Epithelial cell of proximal tubule (primary cell): Measurements from ENCODE around the gene AKIRIN1. TPM values are rescaled to one million over a fixed set of nuclear protein-coding genes. Genes with fewer than 3 reads are reported as not detected.

Experiments
- DNase-seq: peaks from one replicate; pipeline ENCODE4 v3.0.0-alpha.2; 2011; ENCODE audit warnings: low read depth
- H3K4me3 ChIP-seq: 2 replicates; pipeline ENCODE4 v1.5.1; 2011; ENCODE audit warnings: low read depth, mild to moderate bottlenecking, low read length
- total RNA-seq: library from RNA; depleted of rRNA; stranded (reverse); fragments of >200 nt; gene quantifications from 2 replicates; pipeline ENCODE4 v1.2.3, GENCODE V29; 2015
- TF ChIP-seq, protein P1 (sequence below): conservative IDR thresholded peaks from 2 replicates; pipeline ENCODE4 v1.5.1; 2012; ENCODE audit warnings: low read depth, mild to moderate bottlenecking, low read length

The AKIRIN1 gene
- total RNA-seq, 1 donor from 2014 or later: 33.4 TPM

DNA sequence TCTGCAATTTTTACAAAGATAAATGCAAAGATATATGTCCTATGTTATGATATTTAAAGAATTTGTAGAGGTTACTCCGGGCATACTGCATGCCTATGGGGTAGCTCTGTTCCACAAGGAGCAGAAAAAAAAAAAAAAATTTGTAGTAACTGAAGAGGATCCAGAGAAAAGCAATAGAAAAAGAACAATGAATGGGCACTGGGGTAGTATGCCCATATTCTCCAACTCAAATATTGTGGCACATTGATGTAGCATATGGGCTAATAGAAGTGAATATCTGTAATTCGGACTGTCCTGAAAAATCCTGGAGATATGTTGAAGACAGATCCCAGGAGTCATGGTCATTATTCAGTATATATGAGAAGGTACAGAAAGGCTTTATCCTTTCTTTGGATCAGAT is 1.1 kb upstream of the AKIRIN1 start:
- H3K4me3 ChIP-seq: no peak overlapping the region
- TF ChIP-seq, protein P1, sequence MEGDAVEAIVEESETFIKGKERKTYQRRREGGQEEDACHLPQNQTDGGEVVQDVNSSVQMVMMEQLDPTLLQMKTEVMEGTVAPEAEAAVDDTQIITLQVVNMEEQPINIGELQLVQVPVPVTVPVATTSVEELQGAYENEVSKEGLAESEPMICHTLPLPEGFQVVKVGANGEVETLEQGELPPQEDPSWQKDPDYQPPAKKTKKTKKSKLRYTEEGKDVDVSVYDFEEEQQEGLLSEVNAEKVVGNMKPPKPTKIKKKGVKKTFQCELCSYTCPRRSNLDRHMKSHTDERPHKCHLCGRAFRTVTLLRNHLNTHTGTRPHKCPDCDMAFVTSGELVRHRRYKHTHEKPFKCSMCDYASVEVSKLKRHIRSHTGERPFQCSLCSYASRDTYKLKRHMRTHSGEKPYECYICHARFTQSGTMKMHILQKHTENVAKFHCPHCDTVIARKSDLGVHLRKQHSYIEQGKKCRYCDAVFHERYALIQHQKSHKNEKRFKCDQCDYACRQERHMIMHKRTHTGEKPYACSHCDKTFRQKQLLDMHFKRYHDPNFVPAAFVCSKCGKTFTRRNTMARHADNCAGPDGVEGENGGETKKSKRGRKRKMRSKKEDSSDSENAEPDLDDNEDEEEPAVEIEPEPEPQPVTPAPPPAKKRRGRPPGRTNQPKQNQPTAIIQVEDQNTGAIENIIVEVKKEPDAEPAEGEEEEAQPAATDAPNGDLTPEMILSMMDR: no peak
- no peak for DNase-seq

DNA sequence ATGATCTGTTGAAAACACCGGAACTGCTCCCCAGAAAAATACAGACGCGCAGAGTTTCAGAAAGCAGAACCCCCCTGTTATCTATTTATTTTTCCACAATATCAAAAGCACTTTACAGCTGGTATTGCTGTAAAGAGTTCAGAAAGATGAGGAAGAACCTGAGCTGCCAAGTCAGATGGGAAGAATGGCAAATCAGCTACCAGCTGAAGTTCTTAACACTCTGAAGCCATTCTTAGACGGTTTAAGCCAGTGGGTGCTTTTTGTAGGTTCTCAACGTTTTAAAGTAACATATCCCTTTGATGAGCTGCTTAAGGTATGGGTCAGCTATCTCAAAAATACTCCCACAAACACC is 714 bp upstream of the AKIRIN1 start:
- DNase-seq: no peak
- TF ChIP-seq, protein P1: no peak
- H3K4me3 ChIP-seq: peak overlapping the region; percentile 98

DNA sequence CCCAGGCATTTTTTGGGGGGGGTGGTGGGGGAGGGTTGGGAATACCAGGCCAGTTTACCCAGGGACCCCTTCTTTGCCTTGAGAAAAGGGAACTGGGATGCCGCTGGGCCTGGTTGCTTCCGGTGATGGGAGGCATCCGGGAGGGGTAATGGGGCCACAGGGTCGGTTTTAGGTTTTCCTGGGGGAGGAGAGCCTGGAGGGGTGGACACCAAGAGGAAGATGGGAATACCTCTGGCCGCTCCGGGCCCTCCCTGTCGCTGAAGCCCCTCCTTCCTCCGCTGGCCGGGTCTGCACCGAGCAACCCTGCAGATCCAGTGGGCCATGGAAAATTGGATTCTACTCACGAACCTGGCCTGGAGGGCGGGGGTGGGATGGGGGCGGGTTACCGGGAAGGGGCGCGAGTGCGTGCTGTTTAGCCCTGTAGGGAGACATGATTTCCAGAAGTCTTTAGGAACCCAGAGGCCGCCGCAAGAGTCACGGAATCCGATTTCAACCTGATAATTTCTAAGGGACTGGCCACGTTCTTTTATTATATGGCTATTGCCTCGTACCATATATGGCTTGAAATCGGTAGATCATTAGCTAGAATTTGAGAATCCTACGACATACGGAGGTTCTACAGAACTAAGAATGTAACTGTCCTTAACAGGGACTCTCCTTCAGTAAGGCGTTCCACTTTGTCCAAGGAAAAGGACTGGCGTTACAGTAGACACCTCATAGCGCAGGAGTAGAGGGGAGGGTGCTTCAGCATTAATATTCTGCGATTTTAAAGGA is 749 bp downstream of the AKIRIN1 start:
- H3K4me3 ChIP-seq: peak overlapping the region; percentile 98
- TF ChIP-seq, protein P1: no peak
- no peak for DNase-seq

DNA sequence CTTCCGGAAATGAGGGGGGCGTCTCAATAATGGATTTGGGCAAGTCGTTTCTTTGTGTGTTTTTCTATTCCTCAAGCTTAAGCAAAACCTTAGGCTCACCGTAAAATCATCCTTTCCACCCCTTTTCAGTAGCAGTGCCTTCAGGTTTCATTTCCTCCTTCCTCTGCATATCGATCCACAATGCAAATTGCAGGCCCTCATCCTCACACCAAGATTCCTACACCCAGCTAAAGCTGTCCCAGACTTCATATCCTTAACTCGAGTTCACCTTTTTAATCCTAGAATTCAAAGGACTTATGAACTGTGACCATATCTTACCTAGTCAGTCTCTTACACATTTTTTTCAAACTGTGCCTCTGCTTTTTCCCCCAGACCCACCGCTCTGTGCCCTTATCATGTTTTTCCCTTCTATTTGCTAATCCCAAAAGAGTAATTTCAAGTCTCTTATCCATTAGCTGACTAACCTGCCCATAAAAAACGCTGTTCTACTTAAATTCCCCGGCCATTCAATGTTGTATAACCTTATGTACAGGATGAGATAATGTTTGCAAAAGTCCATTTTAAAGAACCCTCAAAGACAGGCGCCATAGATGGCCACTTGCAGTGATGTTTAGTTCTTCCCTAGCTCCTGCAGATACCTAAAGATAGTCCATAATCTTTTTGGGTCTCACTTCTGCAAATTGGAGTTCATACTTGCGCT is 1.5 kb downstream of the AKIRIN1 start:
- TF ChIP-seq, protein P1: no peak
- H3K4me3 ChIP-seq: peak overlapping the region; percentile 98
- no peak for DNase-seq

DNA sequence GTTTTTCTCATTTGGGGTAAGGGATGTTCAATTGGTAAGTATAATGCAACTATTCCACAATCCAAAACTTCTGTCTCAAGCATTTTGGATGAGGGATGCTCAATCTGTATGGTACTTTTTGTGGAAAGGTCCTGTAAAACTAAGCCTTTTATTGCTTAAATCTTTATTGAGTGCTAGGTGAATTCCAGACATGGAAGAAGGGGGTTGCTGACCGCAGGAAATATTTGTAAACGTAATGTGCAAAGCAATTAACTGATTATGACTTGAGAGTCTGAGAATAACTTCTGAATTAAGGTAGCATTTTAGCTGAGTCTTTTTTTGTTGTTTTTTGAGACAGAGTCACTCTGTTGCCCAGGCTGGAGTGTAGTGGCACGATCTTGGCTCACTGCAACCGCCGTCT is 3.1 kb downstream of the AKIRIN1 start:
- TF ChIP-seq, protein P1: no peak

DNA sequence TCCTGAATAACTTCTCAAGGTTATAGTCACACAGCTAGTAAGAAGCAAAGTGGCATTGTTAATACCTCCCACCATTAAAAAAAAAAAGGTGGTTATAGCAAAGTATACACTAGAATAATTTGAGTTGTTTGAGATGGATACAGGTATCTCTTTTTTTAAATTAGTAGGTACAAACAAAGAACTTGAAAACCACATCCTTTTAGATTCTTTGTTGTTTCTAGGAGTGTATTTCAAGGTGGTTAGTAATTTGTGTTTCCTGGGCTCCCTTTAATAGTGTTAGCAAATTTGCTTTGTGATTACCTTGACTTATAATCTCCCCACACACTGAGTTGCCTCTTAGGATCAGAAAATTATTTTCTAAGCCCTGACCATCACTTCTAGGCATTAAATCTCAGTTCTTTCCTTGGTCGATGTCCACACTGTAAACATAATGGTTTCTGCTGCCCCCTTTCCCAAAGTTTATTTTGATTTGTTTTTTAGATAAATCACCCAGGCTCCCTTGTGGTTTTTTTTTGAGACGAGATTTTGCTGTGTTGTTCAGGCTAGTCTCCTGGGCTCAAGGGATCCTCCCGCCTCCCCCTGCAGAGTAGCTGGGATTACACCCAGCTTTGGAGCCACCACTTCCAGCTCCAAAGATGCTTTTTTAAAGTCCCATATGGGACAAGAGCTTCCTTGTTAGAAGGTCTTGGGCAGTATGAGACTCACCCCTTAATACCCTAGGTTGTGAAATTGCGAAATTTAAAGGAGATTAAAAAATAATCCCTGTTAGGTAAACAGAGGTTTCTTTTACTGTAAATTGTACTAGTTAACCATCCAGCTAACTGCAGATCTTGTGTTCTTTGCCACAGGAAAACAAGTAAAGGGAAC is 6.2 kb downstream of the AKIRIN1 start:
- TF ChIP-seq, protein P1: no peak
- DNase-seq: no peak
- no peak overlapping the region for H3K4me3 ChIP-seq

More for the DNA sequence above, 3.1 kb downstream of the AKIRIN1 start:
- DNase-seq: no peak
- no peak overlapping the region for H3K4me3 ChIP-seq
